Stimulated activated CD8-positive, alpha-beta memory T cell treated with anti-CD3 and anti-CD28 coated beads, Interleukin-7, amount 100 ng/mL, for 4 hours (primary cell): Measurements from ENCODE around the gene NPIPB6.

Source experiments
- DNase-seq, 2 donors: peaks; one replicate each; pipeline ENCODE4 v3.0.0-alpha.2; 2020; ENCODE audit warnings: low read depth in 2 of 2

NPIPB6 gene

DNA sequence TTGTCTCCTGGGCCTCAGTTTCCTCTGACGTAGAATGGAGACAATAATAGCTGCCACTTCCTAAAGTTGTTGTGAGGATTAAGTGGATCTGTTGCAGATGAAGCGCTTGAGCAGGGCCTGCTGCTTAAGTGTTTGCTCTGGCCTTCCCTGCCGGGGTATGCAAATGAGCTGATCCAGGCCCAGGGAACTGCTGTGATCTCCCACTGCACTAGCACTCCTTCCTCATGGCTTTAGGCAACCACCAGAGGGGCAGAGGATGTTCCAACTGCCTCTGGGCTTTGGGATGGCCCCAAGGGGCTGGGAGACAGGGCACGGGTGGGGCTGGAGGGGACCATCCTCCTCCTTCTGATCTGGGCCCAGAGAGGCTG, 64.8 kb downstream of the NPIPB6 start:
- no peak for DNase-seq

DNA sequence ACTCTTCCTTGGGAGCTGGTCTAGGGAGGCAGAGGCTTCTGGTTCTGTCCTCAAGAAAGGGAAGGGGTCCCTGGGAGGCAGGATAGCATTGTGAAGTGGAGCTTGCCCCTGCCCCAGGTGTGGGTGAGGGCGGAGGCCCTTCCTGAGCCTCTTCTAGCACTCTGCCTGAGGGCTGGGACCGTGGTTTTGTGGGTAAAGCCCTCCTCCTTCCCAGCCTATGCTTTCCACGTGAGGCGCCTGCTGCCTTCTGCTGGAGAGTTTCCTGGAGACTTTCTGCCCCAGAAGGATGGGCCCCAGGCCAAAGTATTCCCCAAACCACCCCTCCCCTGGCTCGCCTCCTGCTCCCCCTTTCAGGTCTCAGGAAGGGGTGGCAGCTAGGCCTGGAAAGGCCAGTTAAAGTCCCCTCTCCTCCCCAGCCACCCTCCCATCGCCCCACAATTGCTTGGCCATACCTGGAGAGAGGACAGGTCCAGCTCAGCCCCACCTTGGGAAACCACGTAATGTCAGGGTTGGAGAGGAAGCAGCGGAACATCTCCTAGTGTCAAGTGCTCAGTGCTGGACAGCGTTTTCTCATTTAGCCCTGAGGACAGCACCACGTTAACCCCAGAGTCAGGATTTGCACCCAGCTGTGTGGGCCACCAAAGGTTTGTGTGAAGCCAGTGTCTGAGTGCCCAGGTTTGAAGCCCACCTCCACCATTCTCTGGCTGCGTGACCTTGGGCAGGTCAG, 65.4 kb downstream of the NPIPB6 start:
- DNase-seq: no peak

- no peak for DNase-seq
These were observed 66.0 kb downstream of the NPIPB6 start for GRCh38 chr16:28297308-28297707.

DNA sequence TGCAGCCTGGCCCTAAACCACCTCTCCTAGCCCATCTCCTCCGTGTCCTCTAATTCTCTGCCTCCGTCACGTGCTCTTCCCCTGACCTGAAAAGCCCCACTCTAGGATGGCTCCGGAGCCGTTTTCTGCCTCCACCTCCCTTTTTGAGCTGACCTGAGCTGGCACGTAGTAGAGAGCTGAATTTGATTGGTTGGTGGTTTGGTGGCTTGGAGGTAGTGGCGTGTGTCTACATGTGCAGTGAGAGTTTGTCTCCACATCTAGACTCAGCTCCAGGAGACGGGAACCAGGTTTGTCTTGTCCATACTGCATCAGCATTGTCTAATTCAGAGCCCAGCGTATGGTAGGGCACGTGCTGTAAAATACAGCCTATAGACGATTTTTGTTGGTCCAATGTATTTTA, 68.0 kb downstream of the NPIPB6 start:
- DNase-seq: no peak

GRCh38 chr16:28294201-28294600, 69.1 kb downstream of the NPIPB6 start:
- DNase-seq: no peak

DNA sequence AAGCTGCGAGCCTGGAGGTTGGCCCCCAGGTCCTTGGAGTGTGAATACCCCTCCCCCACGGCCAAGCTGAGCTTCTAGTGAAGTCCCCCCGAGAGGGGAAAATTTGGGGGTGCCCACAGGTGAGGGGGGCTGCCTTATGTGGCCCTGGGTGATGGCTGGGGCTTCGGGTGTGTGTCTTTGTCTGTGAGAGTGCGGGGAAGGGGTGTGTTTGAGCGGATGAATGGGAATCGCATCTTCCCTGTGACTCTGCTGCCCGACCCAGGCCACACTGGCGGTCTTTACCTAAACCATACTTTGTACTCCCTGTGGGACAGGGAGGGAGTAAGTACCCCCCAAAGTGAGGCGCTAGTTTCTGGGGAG, 69.7 kb downstream of the NPIPB6 start:
- DNase-seq: no peak

- DNase-seq: no peak
These were observed 70.3 kb downstream of the NPIPB6 start for GRCh38 chr16:28292731-28293600.
